Measurements from ENCODE around the gene WDFY4.

GRCh38 chr10:48725708-48726107 lies 41.0 kb downstream of the WDFY4 start:
- TF ChIP-seq EZH2 (IDR thresholded peaks at IDR 0.05; ENCODE audit: low read length) (no peak), CTCF (optimal IDR thresholded peaks at IDR 0.05 in 1 of 3, IDR thresholded peaks at IDR 0.05 in 1 of 3, conservative IDR thresholded peaks at IDR 0.05 in 1 of 3; ENCODE audit: extremely low read depth in 1 of 3, insufficient read depth in 2 of 3, low read length in 3 of 3) (no peak)

Data from keratinocyte (primary cell).